IPS-11a (cell line): ENCODE measurements around the gene STAT3.

ENCODE experiments used
- H3K4me3 ChIP-seq: one replicate; pipeline ENCODE4 v1.5.1; 2013; ENCODE audit warnings: low read depth, low read length, control low read depth

The STAT3 gene

GRCh38 chr17:42282478-42283080 lies 105.7 kb downstream of the STAT3 start:
- H3K4me3 ChIP-seq, result no peak overlapping the region

GRCh38 chr17:42281571-42282096 lies 106.6 kb downstream of the STAT3 start:
- no peak overlapping the region for H3K4me3 ChIP-seq

GRCh38 chr17:42279776-42280630 lies 108.2 kb downstream of the STAT3 start:
- no peak overlapping the region for H3K4me3 ChIP-seq

- H3K4me3 ChIP-seq, result no peak overlapping the region
Measured at GRCh38 chr17:42277342-42277712, 110.9 kb downstream of the STAT3 start.

GRCh38 chr17:42276609-42277341 lies 111.5 kb downstream of the STAT3 start:
- peak overlapping the region; percentile 79 for H3K4me3 ChIP-seq

- peak within 1 kb of the TSS; percentile 79 for H3K4me3 ChIP-seq
Measured at GRCh38 chr17:42276359-42276608, 112.0 kb downstream of the STAT3 start, which contains the start of gene STAT5B. Gene STAT5B, minus strand, starts transcription at chr17:42276391. Its CDS starts 44,264 bp downstream, at chr17:42232127.

- H3K4me3 ChIP-seq, result peak overlapping the region; percentile 79
Measured at GRCh38 chr17:42275527-42276358, 112.5 kb downstream of the STAT3 start.

- peak overlapping the region; percentile 79 for H3K4me3 ChIP-seq
Measured at GRCh38 chr17:42274812-42275526, 113.3 kb downstream of the STAT3 start.

- H3K4me3 ChIP-seq, result no peak overlapping the region
Measured at GRCh38 chr17:42274253-42274542, 114.0 kb downstream of the STAT3 start.

- H3K4me3 ChIP-seq, result no peak overlapping the region
Measured at GRCh38 chr17:42273474-42274252, 114.6 kb downstream of the STAT3 start.

- H3K4me3 ChIP-seq, result no peak overlapping the region
Measured at GRCh38 chr17:42272162-42272907, 115.9 kb downstream of the STAT3 start.

- no peak overlapping the region for H3K4me3 ChIP-seq
Measured at GRCh38 chr17:42271779-42272035, 116.5 kb downstream of the STAT3 start.

GRCh38 chr17:42271006-42271778 lies 117.0 kb downstream of the STAT3 start:
- no peak overlapping the region for H3K4me3 ChIP-seq

- no peak overlapping the region for H3K4me3 ChIP-seq
Measured at GRCh38 chr17:42270596-42270995, 117.6 kb downstream of the STAT3 start.

- H3K4me3 ChIP-seq, result no peak overlapping the region
Measured at GRCh38 chr17:42270170-42270535, 118.1 kb downstream of the STAT3 start.

- no peak overlapping the region for H3K4me3 ChIP-seq
Measured at GRCh38 chr17:42268236-42268635, 120.0 kb downstream of the STAT3 start.

- no peak overlapping the region for H3K4me3 ChIP-seq
Measured at GRCh38 chr17:42266918-42267766, 121.1 kb downstream of the STAT3 start.

GRCh38 chr17:42266462-42266861 lies 121.8 kb downstream of the STAT3 start:
- no peak overlapping the region for H3K4me3 ChIP-seq
